Activated CD8-positive, alpha-beta memory T cell treated with anti-CD3 and anti-CD28 coated beads for 48 hours (primary cell): ENCODE results near the gene ROCK2.

ENCODE experiments used
- DNase-seq, 3 experiments: peaks; one replicate each; pipeline ENCODE4 v3.0.0-alpha.2; 2020; ENCODE audit warnings: low read depth in 2 of 3, low spot score in 2 of 3

Gene ROCK2

GRCh38 chr2:11312770-11313471 lies 31.5 kb downstream of the ROCK2 start:
- DNase-seq, result no peak

DNA sequence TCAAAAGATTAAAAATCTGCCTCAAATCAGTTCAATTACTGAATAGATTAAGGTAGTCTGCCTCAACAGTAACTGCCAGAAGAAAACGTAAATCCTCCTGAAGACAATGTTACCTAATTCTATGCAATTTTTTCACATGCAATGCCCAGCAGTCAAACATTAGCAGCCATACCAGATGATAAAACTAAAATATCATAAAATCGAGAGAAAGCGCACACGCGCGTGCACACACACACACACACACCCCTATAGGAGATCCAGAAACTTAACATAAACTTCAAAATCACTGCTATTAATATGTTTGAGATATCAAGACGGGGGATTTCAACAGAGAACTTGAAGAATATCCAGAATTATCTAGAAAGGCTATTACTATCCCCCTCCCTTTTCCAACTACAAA lies 32.9 kb downstream of the ROCK2 start:
- no peak for DNase-seq

DNA sequence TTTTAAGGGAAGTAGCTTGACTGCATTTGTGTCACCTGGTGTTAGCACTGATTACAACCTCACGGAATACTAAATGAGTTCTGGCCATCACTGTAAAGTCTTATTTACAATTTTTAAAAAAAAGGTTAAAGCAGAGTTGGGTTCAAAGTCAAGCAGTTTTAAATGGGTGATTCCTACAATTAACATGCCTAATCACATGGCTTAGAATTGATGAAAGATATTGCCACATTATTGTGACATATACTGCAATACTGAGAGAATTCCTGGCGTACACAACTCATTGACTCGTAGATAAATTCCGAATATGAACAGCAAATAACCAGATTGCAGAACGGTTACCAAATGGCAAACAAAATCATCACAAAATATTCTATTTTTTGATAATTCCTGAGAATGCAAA lies 34.2 kb downstream of the ROCK2 start:
- DNase-seq, result no peak

DNA sequence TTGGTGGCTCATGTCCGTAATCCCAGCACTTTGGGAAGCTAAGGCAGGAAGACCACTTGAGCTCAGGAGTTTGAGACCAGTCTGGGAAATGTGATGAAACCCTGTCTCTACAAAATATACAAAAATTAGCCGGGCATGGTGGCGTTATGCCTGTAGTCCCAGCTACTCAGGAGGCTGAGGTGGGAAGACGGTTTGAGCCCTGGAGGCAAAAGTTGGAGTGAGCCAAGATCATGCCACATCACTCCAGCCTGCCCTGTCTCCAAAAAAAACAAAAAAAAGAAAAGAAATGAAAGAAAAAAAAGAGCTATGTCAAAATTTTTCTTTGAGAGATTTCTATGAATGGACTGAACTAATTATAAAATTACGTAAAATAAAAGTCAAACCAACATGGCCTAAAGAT lies 34.7 kb downstream of the ROCK2 start:
- DNase-seq, result no peak

GRCh38 chr2:11307764-11308415 lies 36.5 kb downstream of the ROCK2 start:
- no peak for DNase-seq

DNA sequence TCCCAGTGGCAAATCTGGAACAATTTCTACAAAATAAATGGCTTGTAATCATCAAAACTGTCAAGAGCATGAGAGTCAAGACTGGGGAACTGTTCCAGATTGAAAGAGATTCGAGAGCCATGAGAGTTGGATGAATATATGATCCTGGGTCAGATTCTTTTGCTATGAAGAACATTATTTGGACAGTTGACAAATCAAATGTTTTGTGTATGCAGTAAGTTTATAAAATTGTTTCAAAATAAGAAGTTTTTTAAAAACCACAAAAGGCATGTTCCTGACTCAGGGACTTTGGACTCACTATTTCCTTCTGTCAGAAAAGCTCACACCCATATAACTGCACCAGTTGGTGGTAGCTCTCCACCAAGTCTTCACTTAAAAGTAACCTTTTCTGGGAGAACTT lies 38.5 kb downstream of the ROCK2 start:
- DNase-seq, result no peak

DNA sequence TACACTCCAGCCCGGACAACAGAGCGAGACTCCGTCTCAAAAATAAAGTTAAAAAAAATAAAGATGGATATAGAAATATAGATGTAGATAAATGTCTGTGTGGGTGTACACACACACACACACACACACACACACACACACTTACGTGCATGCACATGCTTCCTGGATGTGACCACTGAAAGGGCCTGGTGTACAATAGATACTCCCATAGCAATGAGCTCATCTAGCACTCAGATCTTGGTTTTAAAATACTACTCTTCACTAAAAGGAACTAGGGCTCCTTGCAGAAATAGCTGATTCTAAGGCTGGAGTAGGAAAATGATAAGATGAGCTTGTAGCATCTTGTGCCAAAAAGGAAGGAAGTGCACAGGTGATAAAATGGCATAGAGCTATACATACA lies 39.1 kb downstream of the ROCK2 start:
- DNase-seq, result no peak

- no peak for DNase-seq
Measured at GRCh38 chr2:11304476-11304875, 40.0 kb downstream of the ROCK2 start.

GRCh38 chr2:11303290-11304013 lies 41.0 kb downstream of the ROCK2 start:
- no peak for DNase-seq

DNA sequence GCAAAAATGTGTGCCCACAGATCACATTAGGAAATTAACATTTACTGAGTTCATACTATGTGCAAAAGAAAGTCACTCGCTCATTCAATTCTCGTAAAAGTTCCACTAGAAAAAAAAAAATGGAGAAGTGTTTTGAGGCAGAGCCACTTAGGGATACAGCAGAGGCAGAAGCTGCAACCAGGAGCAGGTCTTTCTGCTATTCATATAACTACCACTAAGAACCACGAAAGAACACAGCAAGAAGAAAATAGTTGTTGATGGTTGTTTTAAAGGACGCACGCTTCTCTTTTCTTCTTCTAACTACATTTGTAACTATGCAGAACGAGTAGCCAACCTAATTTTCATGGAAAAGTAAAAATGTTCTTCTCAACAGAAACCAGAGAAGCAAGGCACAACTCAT lies 45.0 kb downstream of the ROCK2 start:
- DNase-seq, result no peak

DNA sequence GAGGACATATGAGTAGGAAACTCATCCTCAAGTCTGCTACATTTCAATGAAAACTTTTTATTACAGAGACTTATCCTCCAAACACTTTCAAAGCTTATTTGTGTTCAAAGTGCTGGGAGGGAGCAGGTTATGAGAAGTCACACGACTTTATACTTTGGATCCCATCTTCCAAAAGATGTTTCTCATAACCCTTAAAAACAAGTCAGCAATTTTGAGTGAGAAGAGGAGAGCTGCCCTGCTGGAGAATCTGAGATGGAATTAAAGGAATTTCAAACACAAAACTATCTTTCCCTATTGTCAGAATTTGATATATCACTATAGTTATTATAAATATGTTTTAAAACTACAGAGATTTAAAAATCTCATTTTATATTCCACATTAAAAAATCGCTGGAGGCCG lies 45.8 kb downstream of the ROCK2 start:
- no peak for DNase-seq

DNA sequence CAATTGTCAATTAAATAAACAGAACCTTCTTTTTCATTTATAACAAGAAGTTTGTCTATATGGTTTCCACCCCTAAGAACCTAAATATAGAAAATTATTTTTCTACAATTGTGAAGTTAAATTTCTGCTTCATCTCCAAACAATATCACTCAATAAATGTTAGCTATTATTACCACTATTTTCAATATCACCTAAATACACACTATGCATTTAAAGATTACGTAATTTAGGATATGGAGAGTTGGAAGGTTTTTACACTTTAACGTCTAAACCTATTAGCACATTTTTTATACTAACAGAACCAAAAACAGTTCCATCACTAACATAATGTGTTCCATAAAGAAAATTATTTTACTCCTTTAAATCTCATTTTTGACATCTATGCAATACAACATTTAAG lies 48.0 kb downstream of the ROCK2 start:
- no peak for DNase-seq

GRCh38 chr2:11292464-11293255 lies 51.8 kb downstream of the ROCK2 start:
- DNase-seq, result no peak

GRCh38 chr2:11290713-11291112 lies 53.7 kb downstream of the ROCK2 start:
- no peak for DNase-seq

GRCh38 chr2:11290211-11290610 lies 54.2 kb downstream of the ROCK2 start:
- no peak for DNase-seq

GRCh38 chr2:11288431-11288830 lies 56.0 kb downstream of the ROCK2 start:
- no peak for DNase-seq

DNA sequence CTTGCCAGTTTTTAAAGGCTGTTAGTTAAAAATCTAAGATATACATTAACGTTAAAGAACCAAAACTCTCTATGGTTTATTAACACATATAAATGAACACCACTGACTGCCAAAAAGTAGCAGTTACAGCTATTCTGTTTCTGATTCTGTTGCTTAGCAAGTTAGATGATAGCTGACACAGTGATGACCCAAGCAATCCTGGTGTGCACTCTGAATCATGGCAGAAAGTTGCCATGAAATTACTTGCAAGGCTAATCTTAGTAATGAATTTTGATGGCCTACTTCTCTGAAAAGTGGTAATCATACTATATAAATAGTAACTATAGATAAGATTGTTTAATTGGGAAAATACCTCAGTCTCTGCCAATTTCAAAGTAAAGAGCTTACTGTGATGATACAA lies 57.7 kb downstream of the ROCK2 start:
- no peak for DNase-seq

DNA sequence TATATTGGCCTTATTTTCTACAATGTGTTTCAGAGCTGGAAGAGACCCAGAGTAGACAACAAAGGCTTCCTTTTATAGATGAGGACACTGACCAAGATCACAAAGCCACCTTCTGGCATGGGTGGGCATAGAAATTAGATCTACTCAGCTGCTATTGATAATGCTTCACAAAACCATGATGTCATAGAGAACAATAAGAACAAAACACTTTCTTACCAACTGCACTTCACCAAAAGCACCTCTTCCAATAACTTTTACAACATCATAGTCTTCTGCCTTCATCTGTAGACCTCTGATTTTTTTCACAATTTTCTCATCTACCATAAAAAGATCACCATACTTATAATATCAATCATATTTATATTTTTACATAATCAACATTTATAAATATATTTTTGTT lies 58.1 kb downstream of the ROCK2 start:
- no peak for DNase-seq

GRCh38 chr2:11285499-11285898 lies 58.9 kb downstream of the ROCK2 start:
- no peak for DNase-seq

GRCh38 chr2:11281186-11281585 lies 63.2 kb downstream of the ROCK2 start:
- no peak for DNase-seq

- DNase-seq, result no peak
Measured at GRCh38 chr2:11280713-11281112, 63.7 kb downstream of the ROCK2 start.

GRCh38 chr2:11279398-11279797 lies 65.0 kb downstream of the ROCK2 start:
- no peak for DNase-seq
